ENCODE results near the gene LMO7.

DNA sequence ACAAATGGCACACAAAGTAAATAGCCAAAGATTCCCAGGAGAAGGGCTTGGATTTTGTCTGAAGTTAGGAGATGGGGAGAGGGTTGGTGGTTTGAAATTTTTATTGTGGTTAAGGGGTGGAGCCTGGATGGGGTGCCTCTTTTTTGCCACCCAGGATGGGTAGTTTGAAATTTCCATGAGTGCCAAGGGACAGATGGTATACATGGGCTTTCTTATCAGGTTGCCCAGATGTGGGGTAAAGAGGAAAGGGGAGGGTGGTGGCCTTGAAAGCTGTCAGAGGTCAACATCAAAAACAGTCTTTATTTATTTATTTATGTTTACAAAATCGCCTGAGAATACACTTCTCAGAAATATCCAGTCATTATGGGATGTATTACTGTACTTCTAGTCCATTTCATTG, 46.2 kb downstream of the LMO7 start:
- TF ChIP-seq, protein P1, sequence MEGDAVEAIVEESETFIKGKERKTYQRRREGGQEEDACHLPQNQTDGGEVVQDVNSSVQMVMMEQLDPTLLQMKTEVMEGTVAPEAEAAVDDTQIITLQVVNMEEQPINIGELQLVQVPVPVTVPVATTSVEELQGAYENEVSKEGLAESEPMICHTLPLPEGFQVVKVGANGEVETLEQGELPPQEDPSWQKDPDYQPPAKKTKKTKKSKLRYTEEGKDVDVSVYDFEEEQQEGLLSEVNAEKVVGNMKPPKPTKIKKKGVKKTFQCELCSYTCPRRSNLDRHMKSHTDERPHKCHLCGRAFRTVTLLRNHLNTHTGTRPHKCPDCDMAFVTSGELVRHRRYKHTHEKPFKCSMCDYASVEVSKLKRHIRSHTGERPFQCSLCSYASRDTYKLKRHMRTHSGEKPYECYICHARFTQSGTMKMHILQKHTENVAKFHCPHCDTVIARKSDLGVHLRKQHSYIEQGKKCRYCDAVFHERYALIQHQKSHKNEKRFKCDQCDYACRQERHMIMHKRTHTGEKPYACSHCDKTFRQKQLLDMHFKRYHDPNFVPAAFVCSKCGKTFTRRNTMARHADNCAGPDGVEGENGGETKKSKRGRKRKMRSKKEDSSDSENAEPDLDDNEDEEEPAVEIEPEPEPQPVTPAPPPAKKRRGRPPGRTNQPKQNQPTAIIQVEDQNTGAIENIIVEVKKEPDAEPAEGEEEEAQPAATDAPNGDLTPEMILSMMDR (IDR thresholded peaks at IDR 0.05; ENCODE audit: low read depth, low read length, missing input control): no peak
- TF ChIP-seq, protein P2, sequence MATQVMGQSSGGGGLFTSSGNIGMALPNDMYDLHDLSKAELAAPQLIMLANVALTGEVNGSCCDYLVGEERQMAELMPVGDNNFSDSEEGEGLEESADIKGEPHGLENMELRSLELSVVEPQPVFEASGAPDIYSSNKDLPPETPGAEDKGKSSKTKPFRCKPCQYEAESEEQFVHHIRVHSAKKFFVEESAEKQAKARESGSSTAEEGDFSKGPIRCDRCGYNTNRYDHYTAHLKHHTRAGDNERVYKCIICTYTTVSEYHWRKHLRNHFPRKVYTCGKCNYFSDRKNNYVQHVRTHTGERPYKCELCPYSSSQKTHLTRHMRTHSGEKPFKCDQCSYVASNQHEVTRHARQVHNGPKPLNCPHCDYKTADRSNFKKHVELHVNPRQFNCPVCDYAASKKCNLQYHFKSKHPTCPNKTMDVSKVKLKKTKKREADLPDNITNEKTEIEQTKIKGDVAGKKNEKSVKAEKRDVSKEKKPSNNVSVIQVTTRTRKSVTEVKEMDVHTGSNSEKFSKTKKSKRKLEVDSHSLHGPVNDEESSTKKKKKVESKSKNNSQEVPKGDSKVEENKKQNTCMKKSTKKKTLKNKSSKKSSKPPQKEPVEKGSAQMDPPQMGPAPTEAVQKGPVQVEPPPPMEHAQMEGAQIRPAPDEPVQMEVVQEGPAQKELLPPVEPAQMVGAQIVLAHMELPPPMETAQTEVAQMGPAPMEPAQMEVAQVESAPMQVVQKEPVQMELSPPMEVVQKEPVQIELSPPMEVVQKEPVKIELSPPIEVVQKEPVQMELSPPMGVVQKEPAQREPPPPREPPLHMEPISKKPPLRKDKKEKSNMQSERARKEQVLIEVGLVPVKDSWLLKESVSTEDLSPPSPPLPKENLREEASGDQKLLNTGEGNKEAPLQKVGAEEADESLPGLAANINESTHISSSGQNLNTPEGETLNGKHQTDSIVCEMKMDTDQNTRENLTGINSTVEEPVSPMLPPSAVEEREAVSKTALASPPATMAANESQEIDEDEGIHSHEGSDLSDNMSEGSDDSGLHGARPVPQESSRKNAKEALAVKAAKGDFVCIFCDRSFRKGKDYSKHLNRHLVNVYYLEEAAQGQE (IDR thresholded peaks at IDR 0.05): no peak
- TF ChIP-seq FOXA1 (IDR thresholded peaks at IDR 0.05) (no peak), SP1 (IDR thresholded peaks at IDR 0.05) (no peak), EGR1 (IDR thresholded peaks at IDR 0.05; ENCODE audit: low read depth in 2 of 2) (no peak)
